ENCODE measurements around the gene INPP5J. TPM values are rescaled to one million over a fixed set of nuclear protein-coding genes. Genes with fewer than 3 reads are reported as not detected.

Gene INPP5J
- total and polyA plus RNA-seq, 2 experiments from 2014 or later = 4.8 to 14.5 TPM

DNA sequence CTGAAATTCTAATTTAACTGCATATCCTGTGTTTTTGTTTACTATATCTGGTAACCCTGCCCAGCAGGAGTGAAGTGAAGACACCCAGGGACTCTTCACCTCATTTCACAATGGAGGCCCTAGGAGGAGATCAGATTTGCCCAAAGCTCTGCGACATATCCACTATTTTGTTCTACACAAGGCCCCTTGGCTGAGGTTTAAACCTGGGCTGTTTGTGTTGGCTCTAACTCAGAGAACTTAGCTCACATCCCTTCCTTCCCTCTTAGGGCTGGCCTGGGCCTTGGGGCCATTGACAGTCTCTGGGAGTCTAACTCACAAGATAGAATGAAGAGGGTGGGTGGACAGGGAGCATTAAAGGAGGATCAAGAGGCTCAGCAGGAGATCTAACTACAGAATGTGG is 25.7 kb downstream of the INPP5J start:
- no peaks in the 10 kb centered on the region for H3F3A ChIP-seq (replicated peaks; ENCODE audit: low read depth)
- no peaks in the 10 kb centered on the region for H3K36me3 ChIP-seq (ENCODE audit: insufficient read depth)
- H3K27me3 ChIP-seq (ENCODE audit: insufficient read depth) = no peaks in the 10 kb centered on the region
- H2AFZ ChIP-seq = peak overlapping the region; percentile 53
- Mint-ChIP-seq H3K4me3 (no peak overlapping the region), H3K4me1 (no peaks in the 10 kb centered on the region), H3K9me3 (peaks cover 33% of the 10 kb centered on the region), H3K36me3 (ENCODE audit: low read depth) (peaks cover 4% of the 10 kb centered on the region; the same call in 1 of the 3 replicates), H3K27me3 (ENCODE audit: insufficient read depth, low read depth, poor library complexity) (peaks cover 13% of the 10 kb centered on the region), H3K27ac (no peak overlapping the region)
- no peaks in the 10 kb centered on the region for H4K20me1 ChIP-seq (replicated peaks; ENCODE audit: insufficient read depth)
- no peaks in the 10 kb centered on the region for H3K9me2 ChIP-seq (ENCODE audit: insufficient read depth)
- DNase-seq (ENCODE audit: low spot score) = no peak
- H3K4me1 ChIP-seq (ENCODE audit: insufficient read depth) = no peaks in the 10 kb centered on the region
- no peak; the same call in 2 of the 3 replicates for ATAC-seq
- no peaks in the 10 kb centered on the region for H3K79me2 ChIP-seq (replicated peaks; ENCODE audit: insufficient read depth)
- H3K4me2 ChIP-seq = no peak overlapping the region
- no peak overlapping the region for H3K4me3 ChIP-seq
- no peak overlapping the region for H3K27ac ChIP-seq (ENCODE audit: low read depth)
- TF ChIP-seq, protein P1, sequence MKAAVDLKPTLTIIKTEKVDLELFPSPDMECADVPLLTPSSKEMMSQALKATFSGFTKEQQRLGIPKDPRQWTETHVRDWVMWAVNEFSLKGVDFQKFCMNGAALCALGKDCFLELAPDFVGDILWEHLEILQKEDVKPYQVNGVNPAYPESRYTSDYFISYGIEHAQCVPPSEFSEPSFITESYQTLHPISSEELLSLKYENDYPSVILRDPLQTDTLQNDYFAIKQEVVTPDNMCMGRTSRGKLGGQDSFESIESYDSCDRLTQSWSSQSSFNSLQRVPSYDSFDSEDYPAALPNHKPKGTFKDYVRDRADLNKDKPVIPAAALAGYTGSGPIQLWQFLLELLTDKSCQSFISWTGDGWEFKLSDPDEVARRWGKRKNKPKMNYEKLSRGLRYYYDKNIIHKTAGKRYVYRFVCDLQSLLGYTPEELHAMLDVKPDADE (IDR thresholded peaks at IDR 0.05) = no peak
- no peak for TF ChIP-seq EZH2phosphoT487 (IDR thresholded peaks at IDR 0.05; ENCODE audit: unreplicated experiment)
- TF ChIP-seq, protein P2, sequence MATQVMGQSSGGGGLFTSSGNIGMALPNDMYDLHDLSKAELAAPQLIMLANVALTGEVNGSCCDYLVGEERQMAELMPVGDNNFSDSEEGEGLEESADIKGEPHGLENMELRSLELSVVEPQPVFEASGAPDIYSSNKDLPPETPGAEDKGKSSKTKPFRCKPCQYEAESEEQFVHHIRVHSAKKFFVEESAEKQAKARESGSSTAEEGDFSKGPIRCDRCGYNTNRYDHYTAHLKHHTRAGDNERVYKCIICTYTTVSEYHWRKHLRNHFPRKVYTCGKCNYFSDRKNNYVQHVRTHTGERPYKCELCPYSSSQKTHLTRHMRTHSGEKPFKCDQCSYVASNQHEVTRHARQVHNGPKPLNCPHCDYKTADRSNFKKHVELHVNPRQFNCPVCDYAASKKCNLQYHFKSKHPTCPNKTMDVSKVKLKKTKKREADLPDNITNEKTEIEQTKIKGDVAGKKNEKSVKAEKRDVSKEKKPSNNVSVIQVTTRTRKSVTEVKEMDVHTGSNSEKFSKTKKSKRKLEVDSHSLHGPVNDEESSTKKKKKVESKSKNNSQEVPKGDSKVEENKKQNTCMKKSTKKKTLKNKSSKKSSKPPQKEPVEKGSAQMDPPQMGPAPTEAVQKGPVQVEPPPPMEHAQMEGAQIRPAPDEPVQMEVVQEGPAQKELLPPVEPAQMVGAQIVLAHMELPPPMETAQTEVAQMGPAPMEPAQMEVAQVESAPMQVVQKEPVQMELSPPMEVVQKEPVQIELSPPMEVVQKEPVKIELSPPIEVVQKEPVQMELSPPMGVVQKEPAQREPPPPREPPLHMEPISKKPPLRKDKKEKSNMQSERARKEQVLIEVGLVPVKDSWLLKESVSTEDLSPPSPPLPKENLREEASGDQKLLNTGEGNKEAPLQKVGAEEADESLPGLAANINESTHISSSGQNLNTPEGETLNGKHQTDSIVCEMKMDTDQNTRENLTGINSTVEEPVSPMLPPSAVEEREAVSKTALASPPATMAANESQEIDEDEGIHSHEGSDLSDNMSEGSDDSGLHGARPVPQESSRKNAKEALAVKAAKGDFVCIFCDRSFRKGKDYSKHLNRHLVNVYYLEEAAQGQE (IDR thresholded peaks at IDR 0.05; ENCODE audit: unreplicated experiment) = no peak
- TF ChIP-seq JUNB (IDR thresholded peaks at IDR 0.05; ENCODE audit: unreplicated experiment) = no peak

DNA sequence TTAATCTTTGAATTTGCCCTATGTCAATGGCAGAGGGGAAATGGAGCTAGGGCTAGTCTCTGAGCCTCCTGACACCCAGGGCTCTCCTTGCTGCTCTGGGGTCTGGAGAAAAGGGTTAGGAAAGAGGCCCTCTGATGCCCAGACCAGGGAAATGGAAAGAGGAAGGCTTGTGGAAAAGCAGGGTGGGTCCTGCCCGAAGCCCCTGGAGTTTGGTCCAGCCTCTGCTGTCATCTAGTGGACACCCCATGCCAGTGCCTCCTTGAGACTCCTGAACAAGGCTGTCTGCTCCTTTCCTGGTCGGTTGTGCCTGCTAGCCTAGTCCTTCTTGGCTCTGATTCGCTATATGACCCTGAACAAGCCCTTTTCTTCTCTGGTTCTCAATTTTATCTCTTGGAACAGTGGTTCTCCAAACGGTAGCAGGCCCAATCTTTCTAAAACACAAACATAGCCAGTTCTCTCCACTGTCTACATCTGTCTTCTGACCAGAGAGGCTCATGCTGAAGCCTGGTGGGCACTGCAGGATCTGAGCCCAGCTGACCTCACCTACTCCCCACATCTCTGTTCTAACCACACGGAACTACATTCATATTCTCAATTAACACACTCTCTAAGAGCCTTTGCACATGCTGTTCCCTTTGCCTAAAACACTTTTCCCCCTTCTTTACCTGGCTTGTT is 26.3 kb downstream of the INPP5J start:
- Histone ChIP-seq H3K4me2 (no peak overlapping the region), H3K36me3 (ENCODE audit: insufficient read depth) (no peaks in the 10 kb centered on the region), H4K20me1 (replicated peaks; ENCODE audit: insufficient read depth) (no peaks in the 10 kb centered on the region), H3K4me1 (ENCODE audit: insufficient read depth) (no peaks in the 10 kb centered on the region), H3K27ac (ENCODE audit: low read depth) (no peak overlapping the region), H2AFZ (peak overlapping the region; percentile 73), H3K79me2 (replicated peaks; ENCODE audit: insufficient read depth) (no peaks in the 10 kb centered on the region), H3F3A (replicated peaks; ENCODE audit: low read depth) (no peaks in the 10 kb centered on the region), H3K9me2 (ENCODE audit: insufficient read depth) (no peaks in the 10 kb centered on the region), H3K27me3 (ENCODE audit: insufficient read depth) (no peaks in the 10 kb centered on the region), H3K4me3 (no peak overlapping the region)
- DNase-seq (ENCODE audit: low spot score) (peak; percentile 94), ATAC-seq (peak; percentile 99)
- Mint-ChIP-seq H3K4me3 (no peak overlapping the region), H3K36me3 (ENCODE audit: low read depth) (peaks cover 4% of the 10 kb centered on the region; the same call in 1 of the 3 replicates), H3K27me3 (ENCODE audit: insufficient read depth, low read depth, poor library complexity) (peaks cover 13% of the 10 kb centered on the region), H3K9me3 (peaks cover 33% of the 10 kb centered on the region), H3K27ac (no peak overlapping the region), H3K4me1 (no peaks in the 10 kb centered on the region)
- TF ChIP-seq, protein P3, sequence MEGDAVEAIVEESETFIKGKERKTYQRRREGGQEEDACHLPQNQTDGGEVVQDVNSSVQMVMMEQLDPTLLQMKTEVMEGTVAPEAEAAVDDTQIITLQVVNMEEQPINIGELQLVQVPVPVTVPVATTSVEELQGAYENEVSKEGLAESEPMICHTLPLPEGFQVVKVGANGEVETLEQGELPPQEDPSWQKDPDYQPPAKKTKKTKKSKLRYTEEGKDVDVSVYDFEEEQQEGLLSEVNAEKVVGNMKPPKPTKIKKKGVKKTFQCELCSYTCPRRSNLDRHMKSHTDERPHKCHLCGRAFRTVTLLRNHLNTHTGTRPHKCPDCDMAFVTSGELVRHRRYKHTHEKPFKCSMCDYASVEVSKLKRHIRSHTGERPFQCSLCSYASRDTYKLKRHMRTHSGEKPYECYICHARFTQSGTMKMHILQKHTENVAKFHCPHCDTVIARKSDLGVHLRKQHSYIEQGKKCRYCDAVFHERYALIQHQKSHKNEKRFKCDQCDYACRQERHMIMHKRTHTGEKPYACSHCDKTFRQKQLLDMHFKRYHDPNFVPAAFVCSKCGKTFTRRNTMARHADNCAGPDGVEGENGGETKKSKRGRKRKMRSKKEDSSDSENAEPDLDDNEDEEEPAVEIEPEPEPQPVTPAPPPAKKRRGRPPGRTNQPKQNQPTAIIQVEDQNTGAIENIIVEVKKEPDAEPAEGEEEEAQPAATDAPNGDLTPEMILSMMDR (conservative IDR thresholded peaks at IDR 0.05; ENCODE audit: low read depth in 2 of 2) = peak; percentile 86 to 99
- TF ChIP-seq CREB1 (CRISPR knock-in tag; IDR thresholded peaks at IDR 0.05; ENCODE audit: low read depth) (no peak), POLR2AphosphoS5 (IDR thresholded peaks at IDR 0.05; ENCODE audit: low read depth) (no peak), ZNF114 (CRISPR knock-in tag; IDR thresholded peaks at IDR 0.05) (no peak), STAT1 (IDR thresholded peaks at IDR 0.05; ENCODE audit: unreplicated experiment) (no peak), EZH2phosphoT487 (IDR thresholded peaks at IDR 0.05; ENCODE audit: unreplicated experiment) (no peak)
- TF ChIP-seq, protein P1 (IDR thresholded peaks at IDR 0.05) = no peak

Data from GM23338 (cell line).